Mononuclear cell (primary cell): Measurements from ENCODE around the gene LGR6. TPM values are rescaled to one million over a fixed set of nuclear protein-coding genes. Genes with fewer than 3 reads are reported as not detected.
"Not testable (repeated sequence)": the region's sequence is repeated elsewhere in the genome, so short reads cannot be mapped to it uniquely, and the experiment has no call there.

Experiments used
- H3K27me3 ChIP-seq: 2 replicates; pipeline ENCODE4 v1.6.0; 2011; ENCODE audit warnings: low read length, control low read depth; ENCODE audit not compliant: insufficient read depth
- H3K4me1 ChIP-seq: 2 replicates; pipeline ENCODE4 v1.5.1; 2011; ENCODE audit warnings: mild to moderate bottlenecking, low read length, control low read depth; ENCODE audit not compliant: insufficient read depth
- H3K4me3 ChIP-seq: 2 replicates; pipeline ENCODE4 v1.5.1; 2011; ENCODE audit warnings: mild to moderate bottlenecking, low read length, moderate library complexity
- H3K9me3 ChIP-seq: 2 replicates; pipeline ENCODE4 v1.5.1; 2011; ENCODE audit warnings: low read depth, mild to moderate bottlenecking, control low read depth, low read length
- total RNA-seq: library from RNA; depleted of rRNA; stranded (reverse); fragments of >200 nt; gene quantifications from one replicate; pipeline ENCODE4 v1.2.3, GENCODE V29; 2012

The LGR6 gene
- total RNA-seq, 1 donor, result 1.3 TPM

GRCh38 chr1:202255343-202255742 is 61.7 kb downstream of the LGR6 start:
- H3K27me3 ChIP-seq, result peaks cover 6% of the 10 kb centered on the region
- H3K9me3 ChIP-seq, result no peaks in the 10 kb centered on the region
- H3K4me3 ChIP-seq, result no peak overlapping the region
- no peaks in the 10 kb centered on the region for H3K4me1 ChIP-seq

GRCh38 chr1:202259705-202260104 is 66.1 kb downstream of the LGR6 start:
- H3K4me1 ChIP-seq, result no peaks in the 10 kb centered on the region
- H3K27me3 ChIP-seq, result peaks cover 9% of the 10 kb centered on the region
- H3K4me3 ChIP-seq, result no peak overlapping the region

DNA sequence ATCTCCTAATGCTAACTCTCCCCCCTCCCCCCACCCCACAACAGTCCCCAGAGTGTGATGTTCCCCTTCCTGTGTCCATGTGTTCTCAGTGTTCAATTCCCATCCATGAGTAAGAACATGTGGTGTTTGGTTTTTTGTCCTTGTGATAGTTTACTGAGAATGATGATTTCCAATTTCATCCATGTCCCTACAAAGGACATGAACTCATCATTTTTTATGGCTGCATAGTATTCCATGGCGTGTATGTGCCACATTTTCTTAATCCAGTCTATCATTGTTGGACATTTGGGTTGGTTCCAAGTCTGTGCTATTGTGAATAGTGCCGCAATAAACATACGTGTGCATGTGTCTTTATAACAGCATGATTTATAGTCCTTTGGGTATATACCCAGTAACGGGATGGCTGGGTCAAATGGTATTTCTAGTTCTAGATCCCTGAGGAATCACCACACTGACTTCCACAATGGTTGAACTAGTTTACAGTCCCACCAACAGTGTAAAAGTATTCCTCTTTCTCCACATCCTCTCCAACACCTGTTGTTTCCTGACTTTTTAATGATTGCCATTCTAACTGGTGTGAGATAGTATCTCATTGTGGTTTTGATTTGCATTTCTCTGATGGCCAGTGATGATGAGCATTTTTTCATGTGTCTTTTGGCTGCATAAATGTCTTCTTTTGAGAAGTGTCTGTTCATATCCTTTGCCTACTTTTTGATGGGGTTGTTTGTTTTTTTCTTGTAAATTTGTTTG is 67.8 kb downstream of the LGR6 start:
- not testable (repeated sequence) for H3K4me1 ChIP-seq, H3K9me3 ChIP-seq, H3K27me3 ChIP-seq, H3K4me3 ChIP-seq

More at GRCh38 chr1:202259705-202260104, 66.1 kb downstream of the LGR6 start:
- H3K9me3 ChIP-seq, result no peaks in the 10 kb centered on the region

DNA sequence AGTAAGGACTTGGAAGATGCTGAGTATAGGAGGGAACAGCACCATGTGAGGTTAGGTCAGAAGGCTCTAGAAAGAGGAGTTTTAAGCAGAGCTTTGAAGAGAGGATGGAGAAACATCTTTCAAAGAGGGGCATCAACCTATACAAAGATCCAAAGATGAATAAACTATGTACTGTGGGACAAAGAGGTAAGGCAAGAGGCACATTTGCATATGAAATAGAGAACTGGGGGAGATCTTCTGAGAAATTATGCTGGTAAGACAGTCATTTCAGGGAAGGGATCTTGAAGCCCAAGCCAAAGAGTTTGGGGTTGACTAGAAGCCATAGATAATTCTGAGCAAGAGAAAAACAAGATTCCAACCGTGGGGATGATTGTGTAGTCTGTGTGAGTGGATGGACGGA is 70.0 kb downstream of the LGR6 start:
- Histone ChIP-seq H3K4me1 (no peaks in the 10 kb centered on the region), H3K9me3 (no peaks in the 10 kb centered on the region)

GRCh38 chr1:202264300-202264699 is 70.7 kb downstream of the LGR6 start:
- peaks cover 9% of the 10 kb centered on the region for H3K27me3 ChIP-seq
- H3K9me3 ChIP-seq, result no peaks in the 10 kb centered on the region
- no peak overlapping the region for H3K4me3 ChIP-seq
- no peaks in the 10 kb centered on the region for H3K4me1 ChIP-seq

More for the DNA sequence above, 70.0 kb downstream of the LGR6 start:
- no peak overlapping the region for H3K4me3 ChIP-seq
- peaks cover 9% of the 10 kb centered on the region for H3K27me3 ChIP-seq

- Histone ChIP-seq H3K9me3 (no peaks in the 10 kb centered on the region), H3K4me3 (no peak overlapping the region), H3K4me1 (no peaks in the 10 kb centered on the region), H3K27me3 (peaks cover 5% of the 10 kb centered on the region)
These were observed 71.1 kb downstream of the LGR6 start for GRCh38 chr1:202264726-202265125.

DNA sequence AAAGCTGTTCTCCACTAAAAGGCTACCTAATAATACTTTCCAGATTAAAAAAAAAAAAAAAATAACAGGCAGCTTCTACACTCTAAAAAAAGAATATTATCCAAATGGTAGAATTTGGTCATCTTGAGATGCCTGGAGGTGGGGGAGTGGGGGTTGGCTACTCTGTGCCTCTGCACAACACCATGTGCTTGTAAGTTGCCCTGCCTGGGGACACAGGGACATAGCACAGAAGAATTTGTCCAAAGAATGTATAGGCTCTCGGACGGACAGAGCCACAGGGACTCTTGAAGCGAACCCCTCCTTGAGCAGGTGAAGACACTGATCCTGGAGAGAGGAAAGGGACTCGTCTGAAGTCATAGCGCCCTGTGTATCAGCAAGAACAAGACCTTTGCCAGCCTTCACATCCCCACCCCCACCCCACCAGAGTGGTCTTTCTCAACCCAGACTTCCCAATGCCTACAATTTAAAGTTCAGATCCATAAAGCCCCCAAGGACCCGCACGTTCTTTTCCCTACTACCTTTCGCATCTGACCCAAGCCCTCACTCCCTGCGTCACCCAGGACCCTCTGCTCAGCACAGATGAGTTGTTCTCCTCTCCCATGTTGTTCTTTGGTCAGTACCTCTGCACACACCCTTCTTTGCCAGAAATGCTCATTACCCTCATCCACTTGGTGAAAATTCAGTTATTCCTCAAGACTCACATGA is 72.6 kb downstream of the LGR6 start:
- H3K9me3 ChIP-seq, result no peaks in the 10 kb centered on the region
- no peaks in the 10 kb centered on the region for H3K4me1 ChIP-seq
- peaks cover 3% of the 10 kb centered on the region for H3K27me3 ChIP-seq
- H3K4me3 ChIP-seq, result no peak overlapping the region

GRCh38 chr1:202268032-202268431 is 74.4 kb downstream of the LGR6 start:
- peaks cover 3% of the 10 kb centered on the region for H3K27me3 ChIP-seq
- no peaks in the 10 kb centered on the region for H3K4me1 ChIP-seq
- no peaks in the 10 kb centered on the region for H3K9me3 ChIP-seq
- H3K4me3 ChIP-seq, result no peak overlapping the region

- Histone ChIP-seq H3K9me3 (no peaks in the 10 kb centered on the region), H3K4me3 (no peak overlapping the region), H3K4me1 (no peaks in the 10 kb centered on the region), H3K27me3 (peaks cover 3% of the 10 kb centered on the region)
These were observed 75.2 kb downstream of the LGR6 start for GRCh38 chr1:202268817-202269216.

DNA sequence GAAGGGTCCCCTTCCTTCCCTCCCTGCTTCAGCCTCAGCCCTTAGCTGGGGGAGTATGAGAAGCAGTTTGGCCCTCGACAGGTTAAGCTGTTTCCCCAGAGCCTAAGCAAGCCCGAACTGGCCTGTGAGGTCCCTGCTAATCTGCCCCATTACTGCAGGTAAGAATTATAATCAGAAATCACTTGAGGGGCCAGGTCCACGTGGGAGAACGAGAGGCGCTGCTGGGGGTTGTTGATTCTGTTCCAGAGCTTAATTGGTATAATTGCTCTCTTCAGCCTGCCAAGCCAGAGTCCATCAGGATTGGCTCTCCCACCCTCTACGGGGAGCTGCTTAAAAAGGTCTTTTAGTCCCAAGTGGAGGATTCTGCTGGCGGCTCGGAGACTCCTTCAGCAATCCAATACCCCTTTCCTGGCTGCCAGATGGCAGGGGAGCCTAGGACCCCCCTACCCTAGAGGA is 77.3 kb downstream of the LGR6 start:
- Histone ChIP-seq H3K4me1 (no peaks in the 10 kb centered on the region), H3K27me3 (no peaks in the 10 kb centered on the region), H3K4me3 (no peak overlapping the region), H3K9me3 (no peaks in the 10 kb centered on the region)

DNA sequence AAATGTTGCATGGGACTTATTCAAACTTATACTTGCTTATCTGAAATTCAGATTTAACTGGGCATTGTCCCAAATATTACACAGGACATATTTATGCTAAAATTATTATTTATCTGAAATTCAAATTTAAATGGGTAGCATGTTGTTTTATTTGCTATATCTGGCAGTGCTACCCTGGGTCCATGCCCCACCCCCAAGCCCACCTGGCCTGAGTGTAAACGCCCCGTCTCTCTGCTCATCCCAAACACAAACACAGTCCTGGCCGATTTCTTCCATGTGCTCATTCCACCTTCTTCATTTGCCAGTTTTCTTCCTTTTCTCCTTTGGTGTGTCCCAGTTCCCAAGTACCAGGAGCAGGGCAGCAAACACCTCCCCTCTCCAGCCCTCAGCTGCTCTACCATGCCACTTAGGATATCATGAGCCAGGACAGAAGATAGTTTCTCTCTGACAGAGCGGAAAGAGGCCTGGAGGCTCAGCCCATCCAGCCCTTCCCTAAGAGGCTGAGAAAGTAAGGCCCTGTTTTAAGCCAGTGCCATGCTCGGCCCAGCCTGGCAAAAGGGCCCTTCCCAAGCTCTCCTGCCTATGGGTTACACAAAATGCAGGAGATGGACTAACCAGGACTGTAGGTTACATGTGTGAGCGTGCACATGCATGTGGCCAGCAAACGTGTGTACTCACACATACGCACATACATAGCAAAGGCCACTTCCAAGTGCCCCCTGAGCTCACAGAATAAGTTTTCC is 78.7 kb downstream of the LGR6 start:
- Histone ChIP-seq H3K9me3 (no peaks in the 10 kb centered on the region), H3K27me3 (no peaks in the 10 kb centered on the region), H3K4me1 (no peaks in the 10 kb centered on the region), H3K4me3 (no peak overlapping the region)

DNA sequence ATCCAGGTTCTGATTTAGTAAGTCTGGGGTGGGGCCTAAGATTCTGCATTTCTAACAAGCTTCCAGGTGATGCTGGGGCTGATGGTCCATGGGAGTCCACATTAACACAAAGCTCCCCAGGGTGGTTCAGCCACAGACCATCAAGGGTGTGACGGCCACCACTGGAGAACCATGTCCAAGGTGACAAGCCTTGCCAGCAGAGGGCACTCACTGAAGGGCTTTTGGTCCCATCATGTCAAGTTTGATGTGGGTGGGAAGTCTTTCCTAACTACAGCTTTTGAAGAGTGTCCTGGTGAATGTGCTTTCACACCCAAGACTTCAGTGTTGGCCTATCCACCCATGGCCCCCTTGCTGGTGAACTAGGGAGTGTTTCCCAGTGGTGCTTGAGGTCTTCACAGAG is 81.0 kb downstream of the LGR6 start:
- H3K27me3 ChIP-seq, result no peaks in the 10 kb centered on the region

GRCh38 chr1:202275061-202275770 is 81.6 kb downstream of the LGR6 start:
- Histone ChIP-seq H3K27me3 (no peaks in the 10 kb centered on the region), H3K4me3 (no peak overlapping the region)

More for the DNA sequence above, 81.0 kb downstream of the LGR6 start:
- Histone ChIP-seq H3K4me3 (no peak overlapping the region), H3K9me3 (no peaks in the 10 kb centered on the region), H3K4me1 (no peaks in the 10 kb centered on the region)

GRCh38 chr1:202276081-202276715 is 82.6 kb downstream of the LGR6 start:
- H3K9me3 ChIP-seq, result no peaks in the 10 kb centered on the region
- no peaks in the 10 kb centered on the region for H3K27me3 ChIP-seq
- no peaks in the 10 kb centered on the region for H3K4me1 ChIP-seq
- no peak overlapping the region for H3K4me3 ChIP-seq

More at GRCh38 chr1:202275061-202275770, 81.6 kb downstream of the LGR6 start:
- Histone ChIP-seq H3K4me1 (no peaks in the 10 kb centered on the region), H3K9me3 (no peaks in the 10 kb centered on the region)
